Thymus (tissue), 11 donors: ENCODE results near the gene AP4B1. TPM values are rescaled to one million over a fixed set of nuclear protein-coding genes. Genes with fewer than 3 reads are reported as not detected.
A peak's percentile ranks its signal among the peaks of the same experiment; 100 is the strongest.

Source experiments
- DNase-seq, 9 donors: peaks; one replicate each; pipeline ENCODE4 v3.0.0-alpha.2; 2013; ENCODE audit warnings: low spot score in 9 of 9, low read depth in 6 of 9, missing footprints in 1 of 9
- H3K27ac ChIP-seq, 2 donors: one replicate each; pipeline ENCODE4 v1.5.1; 2013; ENCODE audit warnings: control low read depth in 1 of 2, low read depth in 1 of 2, low read length in 1 of 2, mild to moderate bottlenecking in 1 of 2, moderate library complexity in 1 of 2
- H3K27me3 ChIP-seq, 2 donors: one replicate each; pipeline ENCODE4 v1.5.1; 2013; ENCODE audit warnings: low read length in 1 of 2; ENCODE audit not compliant: control insufficient read depth in 2 of 2, insufficient read depth in 1 of 2
- H3K36me3 ChIP-seq, 2 donors: one replicate each; pipeline ENCODE4 v1.5.1; 2013; ENCODE audit warnings: low read length in 1 of 2, mild to moderate bottlenecking in 1 of 2, moderate library complexity in 1 of 2; ENCODE audit not compliant: control insufficient read depth in 2 of 2, insufficient read depth in 2 of 2
- H3K4me1 ChIP-seq, 2 donors: one replicate each; pipeline ENCODE4 v1.5.1; 2013; ENCODE audit warnings: low read length in 2 of 2; ENCODE audit not compliant: control insufficient read depth in 2 of 2, insufficient read depth in 2 of 2
- H3K4me3 ChIP-seq, 2 donors: one replicate each; pipeline ENCODE4 v1.5.1; 2013; ENCODE audit warnings: low read length in 2 of 2, control low read depth in 1 of 2, mild to moderate bottlenecking in 1 of 2
- H3K9me3 ChIP-seq, 2 donors: one replicate each; pipeline ENCODE4 v1.5.1; 2013; ENCODE audit warnings: low read length in 1 of 2, mild to moderate bottlenecking in 1 of 2; ENCODE audit not compliant: control insufficient read depth in 2 of 2, insufficient read depth in 1 of 2
- WGBS: extraction: QIAGEN DNeasy Blood & Tissue Kit; methylation state at CpG from one replicate; pipeline ENCODE4 v1.1.7; 2013; 5-methylcytosine and 5-hydroxymethylcytosine counted together
- polyA plus RNA-seq: library from polyadenylated mRNA; stranded (reverse); fragments of 200-250 nt; gene quantifications from one replicate; pipeline ENCODE4 v1.2.3, GENCODE V29; 2013
- total RNA-seq: library from RNA; stranded (reverse); fragments of 120-200 nt; gene quantifications from one replicate; pipeline ENCODE4 v1.2.4, GENCODE V29; 2013
- donor health status: healthy.

AP4B1 gene
- total and polyA plus RNA-seq, 2 donors: 20.0 to 55.1 TPM

DNA sequence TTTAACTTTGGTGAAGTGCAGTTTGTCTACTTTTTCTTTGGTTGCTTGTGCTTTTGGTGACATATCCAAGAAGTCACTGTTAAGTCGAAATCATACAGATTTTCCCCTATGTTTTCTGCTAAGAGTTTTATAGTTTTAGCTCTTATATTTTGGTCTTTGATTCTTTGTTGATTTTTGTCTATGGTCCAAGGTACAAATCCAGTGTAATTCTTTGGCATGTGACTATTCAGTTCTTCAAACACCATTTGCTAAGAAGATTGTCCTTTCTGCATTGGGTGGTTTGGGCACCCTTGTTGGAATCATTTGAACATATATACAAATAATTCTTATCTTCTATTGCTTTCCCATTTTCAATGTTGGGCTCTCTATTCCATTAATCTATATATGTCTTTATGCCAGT, 40.7 kb upstream of the AP4B1 start:
- peaks cover 10 to 45% of the 10 kb centered on the region in 2 donors for H3K36me3 ChIP-seq
- H3K4me3 ChIP-seq: no peak overlapping the region
- no peaks in the 10 kb centered on the region for H3K9me3 ChIP-seq
- peaks cover 40 to 54% of the 10 kb centered on the region in 2 donors for H3K4me1 ChIP-seq
- peak overlapping the region in 1 of 2 donors; percentile 88 for H3K27ac ChIP-seq
- no peaks in the 10 kb centered on the region for H3K27me3 ChIP-seq
- DNase-seq: no peak
- 94% methylated on average over 1 of the region's 1 CpG for WGBS

DNA sequence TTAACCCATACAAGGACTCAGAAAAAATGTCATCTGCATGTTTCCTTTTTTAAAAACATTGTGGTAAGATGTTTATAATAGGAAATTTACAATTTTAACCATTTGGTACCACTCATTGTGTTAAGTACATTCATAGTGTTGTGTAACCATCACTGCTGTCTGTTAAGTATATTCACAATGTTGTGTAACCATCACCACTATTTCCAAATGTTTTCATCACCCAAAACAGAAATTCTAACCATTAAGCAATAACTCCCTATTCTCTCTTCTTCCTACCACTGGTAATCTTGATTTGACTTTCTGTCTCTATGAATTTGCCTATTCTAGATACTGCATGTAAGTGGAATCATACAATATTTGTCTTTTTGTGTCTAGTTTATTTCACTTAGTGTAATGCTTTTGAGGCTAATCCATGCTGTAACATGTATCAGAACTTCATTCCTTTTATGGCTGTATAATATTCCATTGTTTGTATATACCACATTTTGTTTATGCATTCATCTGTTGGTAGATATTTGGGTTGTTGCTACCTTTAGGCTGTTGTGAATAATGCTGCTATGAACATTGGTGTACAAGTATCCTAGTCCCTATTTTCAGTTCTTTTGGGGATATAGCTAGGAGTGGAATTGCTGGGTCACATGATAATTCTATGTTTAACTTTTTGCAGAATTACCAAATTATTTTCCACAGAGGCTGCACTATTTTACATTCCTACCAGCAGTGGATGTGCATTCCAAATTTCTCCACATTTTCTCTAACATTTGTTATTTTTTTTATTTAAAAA, 38.6 kb upstream of the AP4B1 start:
- Histone ChIP-seq H3K4me1 (peaks cover 36 to 57% of the 10 kb centered on the region in 2 donors), H3K9me3 (no peaks in the 10 kb centered on the region), H3K27me3 (no peaks in the 10 kb centered on the region), H3K4me3 (no peak overlapping the region), H3K36me3 (peaks cover 11 to 39% of the 10 kb centered on the region in 2 donors), H3K27ac (no peak overlapping the region)
- DNase-seq: no peak

DNA sequence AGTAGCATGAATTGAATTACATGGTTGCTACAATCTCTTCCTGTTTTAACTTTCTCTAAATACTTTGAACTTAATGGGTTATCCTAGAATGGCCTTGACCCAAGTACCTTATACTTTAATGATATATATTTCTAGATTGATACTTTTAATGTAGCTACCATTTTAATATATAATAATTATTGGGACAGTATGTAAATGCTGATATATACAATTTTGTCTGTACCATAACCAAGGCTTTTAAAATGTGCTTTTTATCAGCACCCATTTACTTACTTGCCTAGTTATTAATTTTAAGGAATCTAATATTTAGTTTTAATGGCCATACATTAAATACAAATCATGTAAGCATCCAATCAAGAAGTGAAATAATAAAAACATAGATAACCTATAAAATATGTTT, 37.9 kb upstream of the AP4B1 start:
- Histone ChIP-seq H3K4me1 (peaks cover 41 to 61% of the 10 kb centered on the region in 2 donors), H3K27me3 (no peaks in the 10 kb centered on the region), H3K9me3 (no peaks in the 10 kb centered on the region), H3K27ac (peak overlapping the region in 1 of 2 donors; percentile 38), H3K4me3 (no peak overlapping the region), H3K36me3 (peaks cover 11 to 42% of the 10 kb centered on the region in 2 donors)
- no peak for DNase-seq

DNA sequence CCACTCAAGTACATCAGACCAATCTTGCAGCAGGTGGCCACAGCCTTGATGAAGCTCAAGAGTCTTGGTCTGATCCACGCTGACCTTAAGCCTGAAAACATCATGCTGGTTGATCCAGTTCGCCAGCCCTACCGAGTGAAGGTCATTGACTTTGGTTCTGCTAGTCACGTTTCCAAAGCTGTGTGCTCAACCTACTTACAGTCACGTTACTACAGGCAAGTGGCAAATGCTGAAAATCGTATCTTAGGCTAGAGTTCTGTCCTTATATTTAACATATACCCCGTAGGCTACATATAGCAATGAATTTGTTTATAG, 36.6 kb upstream of the AP4B1 start:
- Histone ChIP-seq H3K36me3 (peaks cover 11 to 42% of the 10 kb centered on the region in 2 donors), H3K9me3 (no peaks in the 10 kb centered on the region), H3K4me1 (peaks cover 36 to 61% of the 10 kb centered on the region in 2 donors), H3K27me3 (no peaks in the 10 kb centered on the region), H3K4me3 (peak overlapping the region; percentile 37 to 38), H3K27ac (peak overlapping the region; percentile 82 to 96)
- WGBS: 77% methylated on average over 7 of the region's 7 CpGs
- no peak for DNase-seq

- Histone ChIP-seq H3K36me3 (peaks cover 11 to 42% of the 10 kb centered on the region in 2 donors), H3K27ac (peak overlapping the region; percentile 82 to 96), H3K27me3 (no peaks in the 10 kb centered on the region), H3K4me3 (peak overlapping the region; percentile 37 to 38), H3K9me3 (no peaks in the 10 kb centered on the region), H3K4me1 (peaks cover 39 to 60% of the 10 kb centered on the region in 2 donors)
- WGBS: 8% methylated on average over 16 of the region's 16 CpGs
- peak in 4 of 9 donors; percentile 43 to 77 (median 57) for DNase-seq
Measured at GRCh38 chr1:113940365-113941244, 36.0 kb upstream of the AP4B1 start.

- no peaks in the 10 kb centered on the region for H3K9me3 ChIP-seq
- DNase-seq: no peak
- H3K4me3 ChIP-seq: no peak overlapping the region
- WGBS: 85% methylated on average over 5 of the region's 5 CpGs
- peaks cover 11 to 29% of the 10 kb centered on the region in 2 donors for H3K36me3 ChIP-seq
- no peaks in the 10 kb centered on the region for H3K27me3 ChIP-seq
- peaks cover 48 to 68% of the 10 kb centered on the region in 2 donors for H3K4me1 ChIP-seq
- H3K27ac ChIP-seq: peak overlapping the region in 1 of 2 donors; percentile 42
Measured at GRCh38 chr1:113938192-113938591, 33.6 kb upstream of the AP4B1 start.

DNA sequence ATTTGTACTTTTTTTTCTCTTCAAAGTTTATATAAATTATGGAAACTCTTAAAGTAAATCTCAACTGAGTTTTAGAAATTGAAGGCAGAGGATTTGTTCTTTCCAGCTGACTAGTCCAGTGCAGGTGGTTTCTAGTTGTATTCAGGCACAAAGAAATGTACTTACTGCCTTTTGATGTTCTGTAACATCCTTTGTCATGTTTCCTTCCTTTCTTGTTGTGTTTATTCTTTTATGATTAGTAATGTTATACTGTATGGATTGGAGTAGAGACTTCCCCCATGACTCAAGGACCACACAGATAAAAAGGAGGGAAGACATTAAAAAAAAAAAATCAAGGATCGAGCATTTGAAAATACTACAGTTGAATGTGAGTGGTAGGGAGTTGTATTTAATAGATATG, 32.5 kb upstream of the AP4B1 start:
- Histone ChIP-seq H3K36me3 (peaks cover 11 to 26% of the 10 kb centered on the region in 2 donors), H3K27ac (peak overlapping the region in 1 of 2 donors; percentile 33), H3K27me3 (no peaks in the 10 kb centered on the region), H3K9me3 (no peaks in the 10 kb centered on the region), H3K4me3 (peak overlapping the region in 1 of 2 donors; percentile 26), H3K4me1 (peaks cover 52 to 76% of the 10 kb centered on the region in 2 donors)
- 21% methylated on average over 1 of the region's 1 CpG for WGBS
- peak in 1 of 9 donors; percentile 57 for DNase-seq

DNA sequence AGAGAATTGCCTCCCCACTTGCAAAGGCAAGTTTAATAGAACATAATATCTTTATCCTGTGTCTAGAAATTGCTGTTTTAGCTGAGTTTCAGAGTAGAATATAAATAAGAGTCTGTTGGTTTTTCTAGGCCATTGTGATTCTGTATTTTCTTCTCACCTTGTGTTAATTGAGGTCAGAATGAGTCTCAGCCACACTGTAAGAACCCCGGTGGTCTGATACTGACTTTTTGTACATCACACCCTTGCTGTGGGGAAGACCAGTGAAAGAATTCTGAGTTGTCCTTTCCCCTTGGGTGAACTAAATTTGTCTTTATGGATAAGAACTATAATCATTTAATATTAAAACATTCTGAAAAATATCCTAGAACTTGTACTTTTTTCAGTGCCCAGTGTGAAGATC, 31.4 kb upstream of the AP4B1 start:
- peaks cover 47 to 70% of the 10 kb centered on the region in 2 donors for H3K4me1 ChIP-seq
- H3K27ac ChIP-seq: peak overlapping the region in 1 of 2 donors; percentile 33
- H3K36me3 ChIP-seq: peaks cover 8 to 16% of the 10 kb centered on the region in 2 donors
- DNase-seq: no peak
- peak overlapping the region in 1 of 2 donors; percentile 3 for H3K4me3 ChIP-seq
- no peaks in the 10 kb centered on the region for H3K27me3 ChIP-seq
- WGBS: 38% methylated on average over 1 of the region's 1 CpG
- H3K9me3 ChIP-seq: no peaks in the 10 kb centered on the region

GRCh38 chr1:113935176-113935575, 30.6 kb upstream of the AP4B1 start:
- Histone ChIP-seq H3K4me3 (no peak overlapping the region), H3K36me3 (peaks cover 0 to 8% of the 10 kb centered on the region in 2 donors), H3K27me3 (no peaks in the 10 kb centered on the region), H3K9me3 (no peaks in the 10 kb centered on the region), H3K4me1 (peaks cover 41 to 62% of the 10 kb centered on the region in 2 donors), H3K27ac (peak overlapping the region in 1 of 2 donors; percentile 14)
- DNase-seq: no peak
- WGBS: 83% methylated on average over 1 of the region's 1 CpG
